CD8-positive, alpha-beta memory T cell (primary cell): ENCODE measurements around the gene ABCC6. TPM values are rescaled to one million over a fixed set of nuclear protein-coding genes. Genes with fewer than 3 reads are reported as not detected.
"Not testable (repeated sequence)": the region's sequence is repeated elsewhere in the genome, so short reads cannot be mapped to it uniquely, and the experiment has no call there.

ENCODE experiments used
- CTCF ChIA-PET: fragments of 350-600 bp; sonication (Branson Sonifier 250); formaldehyde crosslinking; loops from one replicate; lab custom pipeline; 2021; ENCODE audit warnings: antibody characterized with exemption; lab: Charles Lee
- POLR2A ChIA-PET: fragments of 350-600 bp; sonication (Branson Sonifier 250); formaldehyde crosslinking; loops from one replicate; lab custom pipeline; 2021; ENCODE audit warnings: antibody characterized with exemption; lab: Charles Lee
- DNase-seq, 5 donors: peaks; one replicate each; pipeline versions ENCODE4 v3.0.0 to v3.0.0-alpha.2; 2020 to 2022; ENCODE audit warnings: mixed read lengths in 1 of 5
- H3K27ac ChIP-seq: one replicate; pipeline ENCODE4 v1.7.0; 2013; ENCODE audit warnings: low read depth, mild to moderate bottlenecking, low read length, moderate library complexity
- H3K27me3 ChIP-seq: 2 replicates; pipeline ENCODE4 v1.7.0; 2013; ENCODE audit warnings: low read length, mild to moderate bottlenecking; ENCODE audit not compliant: insufficient read depth, poor library complexity, severe bottlenecking
- H3K36me3 ChIP-seq: 2 replicates; pipeline ENCODE4 v1.7.0; 2013; ENCODE audit warnings: mild to moderate bottlenecking, low read length, moderate library complexity; ENCODE audit not compliant: insufficient read depth
- H3K4me1 ChIP-seq: 2 replicates; pipeline ENCODE4 v1.7.0; 2013; ENCODE audit warnings: mild to moderate bottlenecking, low read length, moderate library complexity; ENCODE audit not compliant: insufficient read depth
- H3K4me3 ChIP-seq: 2 replicates; pipeline ENCODE4 v1.7.0; 2013; ENCODE audit warnings: mild to moderate bottlenecking, low read length
- H3K9me3 ChIP-seq: 2 replicates; pipeline ENCODE4 v1.7.0; 2013; ENCODE audit warnings: mild to moderate bottlenecking, low read length
- H3K27ac Mint-ChIP-seq, 8 donors: one replicate each; pipeline ENCODE4 v1.8.0; 2020 to 2021; ENCODE audit warnings: mixed read lengths in 8 of 8, mild to moderate bottlenecking in 6 of 8, inconsistent platforms in 3 of 8, moderate library complexity in 3 of 8
- H3K27me3 Mint-ChIP-seq, 2 donors: one replicate each; pipeline ENCODE4 v1.8.0; 2020 to 2021; ENCODE audit warnings: mixed read lengths in 2 of 2, mild to moderate bottlenecking in 1 of 2, moderate library complexity in 1 of 2
- H3K36me3 Mint-ChIP-seq, 3 donors: one replicate each; pipeline ENCODE4 v1.8.0; 2020 to 2021; ENCODE audit warnings: mixed read lengths in 3 of 3, inconsistent platforms in 1 of 3, mild to moderate bottlenecking in 1 of 3
- H3K4me1 Mint-ChIP-seq, 3 donors: one replicate each; pipeline ENCODE4 v1.8.0; 2020 to 2021; ENCODE audit warnings: mixed read lengths in 3 of 3, inconsistent platforms in 1 of 3, mild to moderate bottlenecking in 1 of 3
- H3K4me3 Mint-ChIP-seq, 7 donors: one replicate each; pipeline ENCODE4 v1.8.0; 2020 to 2021; ENCODE audit warnings: mixed read lengths in 7 of 7, mild to moderate bottlenecking in 6 of 7, moderate library complexity in 4 of 7, inconsistent platforms in 2 of 7
- H3K9me3 Mint-ChIP-seq, 5 donors: one replicate each; pipeline ENCODE4 v1.8.0; 2020 to 2022; ENCODE audit warnings: mixed read lengths in 5 of 5, mild to moderate bottlenecking in 3 of 5, moderate library complexity in 2 of 5, inconsistent platforms in 1 of 5
- polyA plus RNA-seq: library from polyadenylated mRNA; unstranded; fragments of 300-500 nt; fragmentation: Illumina TruSeq; gene quantifications from one replicate; pipeline ENCODE4 v1.2.3, GENCODE V29; 2021
- total RNA-seq, 2 experiments: library from RNA; stranded (reverse); gene quantifications; one replicate each; pipeline ENCODE4 v1.2.3, GENCODE V29; 2021

ABCC6 gene
- total and polyA plus RNA-seq, 3 experiments from 2014 or later = 0.18 TPM; not detected in 2

- H3K9me3 Mint-ChIP-seq, H3K4me3 Mint-ChIP-seq, POLR2A ChIA-PET, H3K4me3 ChIP-seq, DNase-seq, H3K27ac Mint-ChIP-seq, H3K36me3 ChIP-seq, H3K27ac ChIP-seq, H3K9me3 ChIP-seq, H3K27me3 ChIP-seq, H3K36me3 Mint-ChIP-seq, CTCF ChIA-PET, H3K4me1 Mint-ChIP-seq, H3K27me3 Mint-ChIP-seq, H3K4me1 ChIP-seq: not testable (repeated sequence)
Observed at GRCh38 chr16:16259971-16260370, 36.7 kb upstream of the ABCC6 start.

DNA sequence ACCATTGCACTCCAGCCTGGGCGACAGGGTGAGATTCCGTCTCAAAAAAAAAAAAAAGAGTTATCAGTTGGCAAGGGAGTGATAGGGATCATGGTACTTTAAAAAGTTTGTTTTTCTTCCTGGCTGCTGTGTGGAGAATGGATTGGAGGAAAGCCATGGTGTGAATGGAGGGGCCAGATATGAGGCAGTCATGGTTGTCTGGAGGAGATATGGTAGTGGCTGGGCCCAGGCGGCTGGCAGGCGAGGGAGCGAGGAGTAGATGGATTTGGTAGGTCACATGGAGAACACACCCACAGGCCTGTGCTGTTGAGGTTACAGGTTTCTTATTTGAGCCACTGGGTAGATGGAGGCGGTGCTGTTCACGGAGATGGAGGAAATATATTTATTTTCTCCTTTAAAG, 35.5 kb upstream of the ABCC6 start:
- H3K4me3 Mint-ChIP-seq, CTCF ChIA-PET, H3K4me1 Mint-ChIP-seq, H3K27me3 ChIP-seq, H3K27ac ChIP-seq, DNase-seq, H3K36me3 ChIP-seq, H3K9me3 ChIP-seq, H3K9me3 Mint-ChIP-seq, POLR2A ChIA-PET, H3K27me3 Mint-ChIP-seq, H3K4me3 ChIP-seq, H3K4me1 ChIP-seq: not testable (repeated sequence)
- H3K36me3 Mint-ChIP-seq = peaks cover 3 to 12% (median 5%) of the 10 kb centered on the region in 3 donors
- peak overlapping the region in 2 of 8 donors; percentile 2 to 19 for H3K27ac Mint-ChIP-seq

DNA sequence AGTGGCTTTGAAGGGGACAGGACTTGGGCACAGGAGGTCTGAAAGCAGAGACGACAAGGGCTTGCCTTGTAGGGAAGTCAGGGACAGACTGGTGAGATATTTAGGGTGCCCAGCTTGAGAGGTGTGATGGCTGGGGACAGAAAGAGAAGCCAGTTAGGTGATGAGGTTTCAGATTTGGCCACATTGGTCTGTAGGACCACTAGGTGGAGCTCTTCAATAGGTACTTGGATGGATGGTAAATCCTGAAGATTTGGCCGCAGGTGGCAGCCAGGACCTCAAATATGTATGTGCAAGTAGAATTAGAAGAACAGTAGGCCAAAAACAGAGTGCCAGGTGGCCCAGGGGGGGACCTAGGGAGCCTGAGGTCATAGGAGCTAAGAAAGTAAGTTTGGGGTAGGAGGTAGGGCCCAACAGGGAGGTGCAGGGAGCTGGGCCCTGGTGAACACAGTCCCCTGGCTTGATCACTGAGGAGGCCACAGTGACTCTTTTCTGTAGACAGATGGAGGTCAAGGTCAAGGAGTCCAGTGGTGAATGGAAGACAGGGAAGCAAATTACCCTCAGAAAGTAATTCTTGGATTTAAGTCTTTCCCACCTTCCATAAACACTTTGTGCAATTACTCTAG, 34.1 kb upstream of the ABCC6 start:
- H3K9me3 Mint-ChIP-seq, H3K27ac ChIP-seq, H3K36me3 Mint-ChIP-seq, POLR2A ChIA-PET, H3K27me3 Mint-ChIP-seq, DNase-seq, H3K9me3 ChIP-seq, H3K4me3 ChIP-seq, H3K4me1 Mint-ChIP-seq, H3K4me1 ChIP-seq, CTCF ChIA-PET, H3K36me3 ChIP-seq, H3K27me3 ChIP-seq, H3K4me3 Mint-ChIP-seq, H3K27ac Mint-ChIP-seq: not testable (repeated sequence)

DNA sequence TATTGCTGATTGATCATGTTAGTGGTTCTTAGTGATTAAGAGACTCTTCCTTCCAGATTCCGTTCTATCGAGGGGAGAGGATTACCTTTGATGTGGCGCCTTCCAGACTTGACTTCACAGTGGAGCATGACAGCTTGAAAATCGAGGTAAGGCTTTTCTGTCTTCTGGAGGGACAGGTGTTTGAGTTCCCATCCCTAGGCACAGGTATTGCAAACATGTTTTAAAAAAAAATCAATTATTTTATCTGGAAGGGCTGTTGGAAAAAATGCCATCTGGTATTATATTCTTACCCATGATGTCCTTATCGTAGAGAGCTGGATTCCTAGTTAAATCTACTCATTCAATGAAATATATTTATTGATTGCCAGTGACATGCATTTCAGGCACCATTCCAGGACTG, 29.1 kb upstream of the ABCC6 start:
- H3K27me3 Mint-ChIP-seq, H3K9me3 ChIP-seq, DNase-seq, H3K27me3 ChIP-seq, H3K4me1 ChIP-seq, POLR2A ChIA-PET, H3K4me3 Mint-ChIP-seq, H3K4me1 Mint-ChIP-seq, H3K36me3 ChIP-seq, H3K4me3 ChIP-seq, H3K27ac ChIP-seq, H3K27ac Mint-ChIP-seq, CTCF ChIA-PET, H3K9me3 Mint-ChIP-seq: not testable (repeated sequence)
- peaks cover 0 to 11% (median 3%) of the 10 kb centered on the region in 3 donors for H3K36me3 Mint-ChIP-seq

GRCh38 chr16:16249621-16250330, 26.5 kb upstream of the ABCC6 start:
- H3K27ac Mint-ChIP-seq, H3K4me3 ChIP-seq, H3K4me3 Mint-ChIP-seq, H3K4me1 Mint-ChIP-seq, H3K9me3 Mint-ChIP-seq, H3K36me3 ChIP-seq, H3K4me1 ChIP-seq, H3K9me3 ChIP-seq, POLR2A ChIA-PET, CTCF ChIA-PET, H3K27me3 Mint-ChIP-seq, DNase-seq, H3K36me3 Mint-ChIP-seq, H3K27ac ChIP-seq, H3K27me3 ChIP-seq: not testable (repeated sequence)

DNA sequence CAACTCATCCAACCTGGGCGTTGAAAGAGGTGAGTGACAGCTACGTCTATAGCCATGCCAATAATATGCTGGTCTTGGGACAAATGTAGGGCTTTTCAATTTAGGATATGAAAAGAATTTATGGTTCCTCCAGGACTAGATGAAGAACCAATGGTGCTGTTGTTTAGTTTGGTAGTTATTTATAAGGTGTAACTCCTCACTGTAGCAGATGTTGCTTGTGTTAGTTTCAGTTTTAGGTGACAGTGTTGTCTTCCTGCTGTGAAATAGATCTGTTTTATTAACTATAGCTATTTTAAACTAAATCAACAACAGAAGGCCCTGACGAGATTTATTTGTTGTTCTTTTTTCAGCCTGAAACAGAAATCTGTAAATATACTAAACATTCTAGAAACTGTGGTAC, 24.1 kb upstream of the ABCC6 start:
- H3K27ac Mint-ChIP-seq, H3K27me3 Mint-ChIP-seq, POLR2A ChIA-PET: not testable (repeated sequence)

DNA sequence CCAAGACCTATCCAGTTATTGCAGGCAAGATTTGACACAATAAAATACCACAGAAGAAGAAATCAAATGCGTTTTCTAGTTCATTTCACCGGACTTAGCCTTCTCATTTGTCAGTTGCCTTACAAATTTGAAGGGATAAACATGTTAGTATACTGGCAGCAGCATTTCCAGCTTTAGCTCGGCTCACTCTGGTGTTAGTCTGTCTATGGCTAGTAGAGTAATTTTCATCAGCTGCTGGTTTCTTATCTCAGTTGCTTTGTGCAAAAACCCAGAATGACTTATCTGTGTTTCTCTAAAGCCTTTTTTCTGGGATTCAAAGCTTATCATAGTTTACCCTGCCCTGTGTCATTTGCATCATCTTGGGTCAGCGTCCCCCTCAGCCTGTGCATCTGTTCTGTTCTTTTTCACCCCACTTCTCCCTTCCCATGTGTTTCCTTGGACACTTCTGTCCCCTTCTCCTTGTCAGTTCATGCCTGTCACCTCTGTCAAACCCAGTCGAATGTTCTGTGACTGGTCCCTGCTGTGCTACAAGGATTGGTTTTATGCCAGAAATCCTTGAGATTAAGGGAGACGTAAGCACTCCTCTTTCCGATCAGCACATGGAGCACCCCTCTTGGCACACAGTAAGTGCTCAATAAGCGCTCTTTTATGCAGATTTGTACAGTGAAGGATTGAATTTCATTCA, 23.4 kb upstream of the ABCC6 start:
- H3K27me3 ChIP-seq, H3K27me3 Mint-ChIP-seq, H3K4me1 Mint-ChIP-seq, H3K4me1 ChIP-seq, H3K36me3 ChIP-seq, H3K4me3 ChIP-seq, DNase-seq, H3K4me3 Mint-ChIP-seq, H3K27ac Mint-ChIP-seq, H3K27ac ChIP-seq, POLR2A ChIA-PET, H3K36me3 Mint-ChIP-seq, CTCF ChIA-PET, H3K9me3 ChIP-seq, H3K9me3 Mint-ChIP-seq: not testable (repeated sequence)

More for the DNA sequence above, 24.1 kb upstream of the ABCC6 start:
- H3K27me3 ChIP-seq, DNase-seq, H3K27ac ChIP-seq, H3K9me3 Mint-ChIP-seq, H3K36me3 Mint-ChIP-seq, H3K4me1 ChIP-seq, CTCF ChIA-PET, H3K4me1 Mint-ChIP-seq, H3K4me3 Mint-ChIP-seq, H3K9me3 ChIP-seq, H3K36me3 ChIP-seq, H3K4me3 ChIP-seq: not testable (repeated sequence)

DNA sequence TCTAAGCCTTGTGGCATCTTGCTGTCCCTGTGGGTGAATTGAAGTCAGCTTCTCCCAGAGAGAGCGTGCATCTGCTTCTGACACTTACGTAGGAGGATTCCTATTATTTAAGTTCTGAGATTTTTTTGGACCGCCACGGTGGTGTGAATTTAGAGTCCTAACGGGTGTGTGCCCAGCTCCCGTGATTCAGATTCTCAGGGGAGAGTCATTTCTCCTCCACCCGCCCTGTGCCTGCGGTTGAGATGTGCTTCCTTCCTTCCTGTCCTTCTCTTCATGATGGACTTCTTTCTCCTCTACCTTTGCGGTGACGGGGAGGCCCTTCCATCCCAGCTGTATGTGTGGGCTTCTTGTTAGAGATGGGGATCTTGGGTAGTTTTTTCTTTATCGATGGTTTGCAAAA, 20.6 kb upstream of the ABCC6 start:
- H3K27ac Mint-ChIP-seq, H3K4me1 Mint-ChIP-seq, H3K36me3 ChIP-seq, H3K27ac ChIP-seq, H3K4me1 ChIP-seq, H3K4me3 ChIP-seq, POLR2A ChIA-PET, H3K27me3 ChIP-seq, H3K9me3 ChIP-seq, CTCF ChIA-PET, H3K27me3 Mint-ChIP-seq, DNase-seq, H3K9me3 Mint-ChIP-seq, H3K4me3 Mint-ChIP-seq, H3K36me3 Mint-ChIP-seq: not testable (repeated sequence)
